ENCODE measurements around the gene H19.

Gene H19

DNA sequence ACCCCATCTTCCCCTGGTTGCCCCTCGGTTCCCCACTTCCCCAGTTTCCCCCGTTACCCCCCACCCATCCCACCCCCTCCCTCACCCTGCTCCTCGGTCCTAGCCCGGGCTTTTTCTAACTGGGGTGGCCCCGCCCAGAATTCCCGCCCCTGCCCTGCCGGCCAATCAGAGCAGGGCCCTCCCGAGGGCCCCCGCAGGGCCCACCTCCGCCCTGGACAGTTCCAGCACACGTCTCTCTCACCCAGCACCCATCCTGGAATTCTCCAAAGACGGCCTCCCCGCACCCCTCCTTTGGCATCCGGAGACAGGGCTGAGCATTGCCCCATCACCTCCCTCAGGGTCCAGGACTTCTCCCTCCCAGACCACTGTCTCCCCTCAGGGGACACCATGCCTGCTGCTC lies at the start of gene H19:
H19 (minus strand) TSS at position 88 of the 400 bp plus-strand sequence.
- DNase-seq (ENCODE audit: low read depth), result no peak

DNA sequence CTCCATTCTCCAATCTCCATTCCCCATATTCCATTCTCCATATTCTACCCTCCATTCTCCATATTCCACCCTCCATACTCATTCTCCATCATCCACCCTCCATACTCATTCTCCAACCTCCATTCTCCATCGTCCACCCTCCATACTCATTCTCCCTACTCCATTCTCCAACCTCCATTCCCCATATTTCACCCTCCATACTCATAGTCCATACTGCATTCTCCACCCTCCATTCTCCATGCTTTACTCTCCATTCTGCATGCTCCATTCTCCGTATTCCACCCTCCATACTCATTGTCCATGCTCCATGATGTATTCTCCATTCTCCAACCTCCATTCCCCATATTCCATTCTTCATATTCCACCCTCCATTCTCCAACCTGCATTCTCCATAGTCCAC lies 44.3 kb upstream of the H19 start:
- DNase-seq (ENCODE audit: low read depth), result no peak

DNA sequence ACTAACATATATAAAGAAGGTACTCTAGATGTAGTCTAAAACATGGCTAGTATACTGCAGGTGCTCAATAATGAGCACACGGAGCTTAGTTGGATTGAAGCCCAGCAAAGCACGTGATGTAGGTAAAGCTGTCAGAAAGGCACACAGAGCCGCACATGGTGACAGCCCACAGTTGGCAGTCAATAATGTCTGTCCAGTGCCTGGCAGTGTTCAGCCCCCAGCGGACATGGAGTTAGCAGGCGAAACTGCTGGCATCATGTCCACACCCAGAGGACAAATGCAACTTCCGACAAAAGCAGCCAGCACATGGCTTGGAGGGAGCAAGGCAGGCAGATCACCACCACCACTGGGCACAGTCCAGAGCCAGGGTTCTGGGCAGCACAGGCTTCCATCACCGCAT lies 43.5 kb upstream of the H19 start:
- DNase-seq (ENCODE audit: low read depth), result no peak

DNA sequence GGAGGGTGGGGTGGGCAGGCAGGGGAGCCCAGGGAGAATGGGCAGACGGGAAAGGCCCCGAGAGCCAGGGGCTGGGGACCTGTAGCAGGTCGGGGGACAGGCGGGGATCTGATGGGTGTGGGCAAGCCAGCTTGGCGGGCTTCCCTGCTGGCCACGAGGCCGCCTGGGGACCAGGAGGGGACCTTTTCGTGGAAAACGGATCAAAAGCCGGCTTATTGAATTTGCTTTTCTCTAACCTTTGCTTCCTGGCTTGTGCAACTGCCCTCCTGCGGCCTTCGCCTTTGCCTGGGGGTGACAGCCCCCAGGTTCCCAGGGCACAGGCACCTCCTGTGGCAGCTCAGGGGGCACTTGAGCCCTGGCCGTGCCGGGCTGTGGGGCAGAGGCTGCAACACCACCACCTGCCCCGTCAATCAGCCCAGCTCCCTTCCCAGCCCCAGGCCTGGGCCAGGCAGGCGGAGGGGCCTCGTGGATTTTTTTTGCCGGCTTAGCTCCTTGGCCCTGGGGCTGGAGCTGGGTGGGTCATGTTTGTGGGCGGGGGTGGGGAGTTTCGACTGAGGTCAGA lies 41.6 kb upstream of the H19 start:
- no peak for DNase-seq (ENCODE audit: low read depth)

DNA sequence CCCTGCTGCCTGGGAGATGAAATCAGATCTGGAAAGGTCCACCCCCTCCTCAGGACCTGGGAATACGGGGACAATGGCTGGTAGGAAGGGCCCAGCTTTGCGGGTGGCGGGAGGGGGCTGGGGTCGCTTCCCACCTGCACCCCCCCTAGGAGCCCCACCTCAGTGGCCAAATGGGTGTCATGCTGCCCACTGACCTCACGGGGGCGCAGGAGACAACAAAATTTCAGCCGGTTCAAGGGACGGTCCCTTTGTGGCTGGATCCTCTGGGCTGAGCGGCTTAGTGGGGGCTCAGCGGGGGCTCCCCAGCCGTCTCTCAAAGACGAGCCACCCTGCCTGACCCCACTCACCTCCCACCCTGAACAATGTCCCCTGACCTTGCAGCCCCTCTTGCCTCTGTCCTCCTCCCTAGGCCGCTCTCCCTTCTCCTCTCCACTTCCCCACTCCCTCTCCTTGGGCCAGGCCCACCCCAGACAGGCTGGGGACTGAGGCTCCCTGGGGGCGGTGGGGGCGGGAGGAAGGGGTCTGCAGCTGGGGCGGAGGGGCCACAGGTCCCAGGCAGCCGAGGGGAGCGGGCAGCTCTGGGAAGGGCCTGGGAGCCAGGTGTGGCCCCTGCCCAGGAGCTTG lies 39.3 kb upstream of the H19 start:
- DNase-seq (ENCODE audit: low read depth), result no peak

DNA sequence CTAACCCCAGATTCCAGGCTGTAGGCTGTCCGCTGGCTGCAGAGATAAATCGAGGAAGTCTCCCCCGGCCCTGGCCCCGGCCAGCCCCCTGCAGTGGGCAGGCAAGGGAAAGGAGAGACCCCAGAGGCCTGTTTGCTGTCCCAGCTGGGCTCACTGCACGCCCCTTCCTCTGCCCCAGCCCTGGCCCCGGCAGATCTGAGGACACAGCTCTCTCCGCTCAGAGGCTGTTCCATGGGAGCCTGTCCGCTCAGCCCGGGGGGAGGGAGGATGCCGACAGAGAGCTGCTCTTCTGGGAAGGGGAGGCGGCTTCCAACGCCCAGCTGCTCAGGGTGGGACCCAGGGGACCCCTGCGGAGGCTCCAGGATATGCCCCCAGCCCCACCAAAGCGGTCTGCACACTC lies 37.7 kb upstream of the H19 start:
- no peak for DNase-seq (ENCODE audit: low read depth)

DNA sequence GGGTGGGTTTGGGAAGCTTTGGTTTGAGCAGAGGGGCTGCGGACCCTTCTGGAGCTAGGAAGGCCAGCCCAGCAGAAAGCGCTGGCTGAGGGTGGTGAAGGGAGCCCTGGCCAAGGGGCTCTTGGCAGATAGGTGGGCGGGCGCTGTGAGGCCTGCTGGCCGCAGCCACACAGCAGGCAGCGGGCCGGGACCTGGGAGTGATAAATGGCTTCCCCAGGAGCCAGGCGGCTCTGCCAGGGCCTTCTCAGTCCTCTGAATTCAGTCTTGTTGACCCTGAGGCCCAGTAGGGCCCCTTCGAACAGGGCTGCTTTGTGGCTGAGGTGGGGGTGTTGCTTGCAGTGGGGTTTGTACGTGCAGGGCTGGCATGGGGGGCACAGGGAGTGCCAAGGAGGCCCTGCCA lies 33.4 kb upstream of the H19 start:
- no peak for DNase-seq (ENCODE audit: low read depth)

DNA sequence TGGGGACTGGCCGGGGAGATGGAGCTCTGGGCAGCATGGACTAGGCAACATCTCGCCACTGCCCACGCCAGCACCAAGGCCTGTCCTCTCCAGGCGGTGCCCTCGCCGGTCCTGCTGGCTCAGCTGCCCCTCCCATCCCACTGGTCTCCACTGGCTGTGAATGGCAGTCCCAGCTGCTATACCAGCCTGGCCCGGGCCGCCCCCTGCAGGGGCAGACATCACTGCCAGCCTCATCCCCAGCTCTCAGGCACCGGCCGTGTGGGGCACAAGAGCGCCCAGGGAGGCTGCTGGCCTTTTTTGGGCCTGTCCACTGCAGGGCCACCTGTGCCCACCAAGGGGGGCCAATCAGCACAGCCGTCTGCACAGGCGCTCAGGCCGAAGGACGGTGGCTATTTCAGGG lies 30.1 kb upstream of the H19 start:
- no peak for DNase-seq (ENCODE audit: low read depth)

DNA sequence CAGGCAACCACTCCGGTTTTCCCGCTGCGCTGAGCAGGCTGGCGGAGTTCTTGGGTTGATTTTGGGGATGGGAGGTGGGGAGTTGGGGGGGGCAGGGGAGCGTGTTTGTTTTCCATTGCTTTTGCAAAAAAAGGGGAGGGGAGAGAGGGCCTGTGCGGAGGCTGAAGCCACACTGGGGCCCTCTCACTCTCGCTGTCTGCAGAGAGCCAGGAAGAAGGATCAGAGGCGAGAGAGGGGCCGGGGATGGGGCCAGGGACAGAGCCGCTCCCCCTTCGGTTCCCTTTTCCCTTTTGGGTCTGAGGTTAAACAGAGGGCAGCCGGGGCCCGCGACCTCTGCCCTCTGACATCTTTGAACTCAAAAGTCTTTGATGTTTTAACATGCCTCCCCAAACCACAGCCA lies 17.4 kb upstream of the H19 start:
- no peak for DNase-seq (ENCODE audit: low read depth)

DNA sequence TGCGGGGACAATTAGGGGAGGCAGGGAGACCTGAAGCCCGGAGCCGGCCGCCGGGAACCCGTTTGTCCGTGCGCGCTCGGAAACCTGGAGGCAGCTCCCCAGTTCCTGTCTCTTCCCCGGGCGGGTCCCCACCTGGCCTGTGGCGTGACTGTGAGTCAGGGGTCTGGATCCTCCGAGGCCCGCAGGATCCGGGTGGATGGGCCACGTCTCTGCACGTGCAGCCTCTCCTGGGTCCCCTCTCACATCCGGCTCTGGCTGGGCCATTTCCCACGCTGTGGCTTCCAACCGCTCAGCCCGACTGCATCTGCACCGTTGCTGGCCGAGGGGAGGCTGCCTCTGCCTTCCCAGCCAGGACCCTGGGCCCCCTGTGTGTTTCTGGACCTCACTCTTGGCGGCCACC lies 14.8 kb upstream of the H19 start:
- DNase-seq (ENCODE audit: low read depth), result no peak

DNA sequence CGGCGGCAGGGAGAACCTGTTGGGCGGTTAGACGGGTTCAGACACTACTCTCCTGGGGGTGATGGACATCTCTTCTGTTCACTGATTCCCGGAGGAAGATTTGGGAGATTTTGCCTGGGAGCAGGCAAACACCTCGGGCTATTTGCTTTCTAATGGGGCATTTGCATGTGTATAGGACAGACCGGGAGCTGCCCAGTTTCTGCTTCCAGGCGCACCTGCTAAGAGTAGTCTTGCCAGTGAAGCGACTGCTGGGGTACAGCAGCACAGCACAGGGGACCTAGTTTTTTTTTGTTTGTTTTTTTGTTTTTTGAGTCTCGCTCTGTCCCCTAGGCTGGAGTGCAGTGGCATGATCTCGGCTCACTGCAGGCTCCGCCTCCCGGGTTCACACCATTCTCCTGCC lies 6.8 kb upstream of the H19 start:
- DNase-seq (ENCODE audit: low read depth), result no peak

DNA sequence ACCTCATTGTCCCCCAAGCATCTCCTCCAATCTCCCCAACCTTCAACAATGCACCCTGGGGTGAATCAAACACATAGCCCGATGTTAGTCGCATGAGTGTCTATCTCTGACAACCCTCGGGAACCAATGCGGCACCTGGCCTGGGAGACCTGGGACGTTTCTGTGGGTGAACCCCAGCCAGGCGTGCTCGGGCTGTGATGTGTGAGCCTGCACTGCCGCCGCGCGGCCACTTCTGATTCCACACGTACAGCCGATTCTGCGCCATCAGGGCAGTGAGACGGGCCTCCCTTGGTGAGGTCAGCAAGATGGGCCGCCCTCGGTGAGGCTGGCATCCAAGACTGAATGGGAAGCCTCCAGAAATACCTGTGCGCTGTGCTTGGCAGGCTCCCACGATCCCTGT lies 5.2 kb upstream of the H19 start:
- DNase-seq (ENCODE audit: low read depth), result no peak

DNA sequence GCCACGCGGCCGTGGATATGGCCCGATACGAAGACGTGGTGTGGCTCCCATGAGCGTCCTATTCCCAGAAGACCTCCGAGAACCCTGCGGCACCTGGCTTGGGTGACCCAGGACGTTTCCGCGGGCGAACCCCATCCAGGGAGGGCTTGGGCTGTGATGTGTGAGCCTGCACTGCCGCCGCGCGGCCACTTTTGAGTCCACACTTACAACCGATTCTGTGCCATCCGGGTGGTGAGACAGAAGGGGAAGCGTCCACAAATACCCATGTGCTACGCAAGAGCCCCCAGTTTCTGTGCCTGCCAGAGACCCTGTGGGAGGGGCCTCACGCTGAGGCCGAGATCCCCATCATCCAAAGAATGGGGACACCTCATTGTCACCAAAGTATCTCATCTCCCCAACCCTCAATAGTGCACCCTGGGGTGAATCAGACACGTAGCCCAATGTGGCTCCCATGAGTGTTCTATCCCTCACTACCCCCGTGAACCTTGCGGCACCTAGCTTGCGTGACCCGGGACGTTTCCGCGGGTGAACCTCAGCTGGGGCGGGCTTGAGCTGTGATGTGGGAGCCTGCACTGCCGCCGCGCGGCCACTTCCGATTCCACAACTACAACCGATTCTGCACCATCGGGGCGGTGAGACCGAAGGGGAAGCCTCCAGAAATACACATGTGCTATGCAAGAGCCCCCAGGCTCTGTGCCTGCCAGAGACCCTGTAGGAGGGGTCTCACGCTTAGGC lies 4.6 kb upstream of the H19 start:
- DNase-seq (ENCODE audit: low read depth), result no peak

DNA sequence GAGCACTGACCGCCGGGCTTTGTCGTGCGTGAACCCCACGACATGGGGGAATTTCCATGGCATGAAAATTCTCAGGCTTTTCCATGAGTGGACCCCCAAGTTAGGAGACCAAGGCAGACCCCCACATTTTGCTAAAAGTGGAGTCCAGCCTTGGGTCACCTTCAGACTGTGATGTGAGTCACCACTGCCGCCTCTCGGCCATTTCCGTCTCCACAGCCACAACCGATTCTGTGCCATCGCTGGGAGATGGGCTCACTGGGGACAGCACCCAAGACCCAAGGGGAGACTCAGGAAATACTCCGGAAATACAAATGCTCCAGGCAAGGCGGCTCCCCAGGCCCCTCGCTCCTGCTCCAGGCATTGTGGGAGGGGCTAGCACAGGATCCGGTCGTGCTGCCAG lies 1.2 kb upstream of the H19 start:
- DNase-seq (ENCODE audit: low read depth), result no peak

DNA sequence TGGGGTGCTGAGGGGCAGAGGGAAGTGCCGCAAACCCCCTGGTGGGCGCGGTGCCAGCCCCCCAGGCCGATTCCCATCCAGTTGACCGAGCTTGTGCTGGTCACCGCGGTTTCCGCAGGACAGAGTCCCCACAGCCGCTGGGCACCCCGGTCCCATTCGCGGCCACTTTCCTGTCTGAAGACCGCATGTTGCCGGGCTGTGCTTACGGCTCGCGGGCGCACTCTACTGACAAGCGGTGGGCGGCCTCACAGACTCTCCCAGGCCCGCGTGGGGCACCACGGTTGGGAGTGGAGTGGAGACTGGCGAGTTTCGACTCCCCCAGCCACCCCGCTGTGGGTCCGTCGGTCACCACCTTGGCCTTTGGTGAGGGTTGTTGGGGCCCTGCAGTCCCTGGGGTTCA lies 648 bp upstream of the H19 start:
- no peak for DNase-seq (ENCODE audit: low read depth)

DNA sequence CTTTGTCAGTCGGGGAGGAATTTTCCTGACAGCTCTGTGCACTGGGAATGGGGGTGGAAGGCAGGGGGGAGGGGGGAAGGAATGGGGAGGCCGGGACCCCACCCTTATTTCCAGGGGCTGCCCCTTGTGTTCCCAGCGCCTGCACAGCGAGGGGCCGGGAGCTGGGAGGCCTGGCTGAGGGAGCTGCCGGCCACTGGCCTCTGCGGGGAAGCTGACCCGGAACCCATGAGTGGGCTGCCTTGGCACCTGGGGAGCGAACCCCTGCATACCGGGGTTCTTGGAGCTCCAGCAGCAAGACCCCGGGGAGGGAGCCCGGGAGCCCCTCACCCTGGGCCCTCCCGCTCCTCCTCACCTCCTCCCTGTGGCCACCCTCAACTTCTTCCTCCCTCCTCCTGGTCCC lies 3.5 kb downstream of the H19 start:
- peak; percentile 3 for DNase-seq (ENCODE audit: low read depth)

DNA sequence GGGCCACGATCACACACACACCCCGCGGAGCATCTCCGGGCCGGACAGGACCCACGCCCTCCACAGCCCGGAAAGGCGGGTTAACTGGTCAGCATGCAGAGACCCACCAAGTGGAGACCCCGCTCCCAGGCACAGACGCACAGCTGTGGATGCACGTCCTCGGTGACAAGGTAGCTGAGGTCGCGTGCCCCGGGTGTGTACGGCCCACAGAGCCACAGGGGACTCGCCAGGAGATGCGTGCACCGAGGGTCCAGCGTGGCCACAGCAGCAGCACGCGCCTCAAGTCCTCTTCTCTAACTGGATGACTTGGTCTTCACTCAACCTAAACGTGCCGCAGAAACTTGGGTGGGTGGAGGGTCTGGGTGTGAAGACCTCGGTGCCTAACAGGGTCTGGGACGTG lies 5.5 kb downstream of the H19 start:
- DNase-seq (ENCODE audit: low read depth), result no peak

DNA sequence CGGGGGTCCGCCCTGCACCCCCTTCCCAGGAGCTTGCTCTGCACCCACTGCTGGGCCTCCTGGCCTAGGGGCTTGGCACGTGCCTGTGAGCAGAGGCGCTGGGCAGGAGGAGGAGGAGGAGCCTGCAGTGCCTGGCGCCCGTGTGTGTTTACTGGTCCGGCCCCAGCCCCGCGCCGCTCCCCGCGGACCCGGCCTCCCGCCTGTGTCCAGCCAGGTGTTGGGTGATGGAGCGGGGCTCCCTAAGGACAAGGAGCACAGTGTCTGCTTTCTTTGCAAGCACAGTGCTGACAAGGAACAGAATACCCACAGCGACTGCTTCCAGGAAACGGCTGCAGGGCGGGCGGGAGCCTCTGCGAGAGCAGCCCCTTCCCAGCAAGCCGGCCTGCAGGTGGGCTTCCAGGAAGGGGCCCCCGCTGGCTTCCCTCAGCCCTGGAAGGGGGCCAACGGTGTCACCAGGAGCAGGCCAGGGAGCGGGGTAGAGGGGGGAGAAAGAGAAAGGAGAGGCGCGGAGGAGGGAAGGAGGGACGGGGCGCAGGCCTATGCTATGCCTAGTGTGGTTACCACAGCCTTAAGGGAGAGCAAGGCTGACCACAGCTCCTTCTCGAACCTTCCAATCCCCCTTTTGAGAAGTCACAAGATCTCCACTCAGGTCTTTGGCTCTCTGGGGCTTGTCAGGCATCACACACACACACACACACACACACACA lies 6.6 kb downstream of the H19 start:
- no peak for DNase-seq (ENCODE audit: low read depth)

DNA sequence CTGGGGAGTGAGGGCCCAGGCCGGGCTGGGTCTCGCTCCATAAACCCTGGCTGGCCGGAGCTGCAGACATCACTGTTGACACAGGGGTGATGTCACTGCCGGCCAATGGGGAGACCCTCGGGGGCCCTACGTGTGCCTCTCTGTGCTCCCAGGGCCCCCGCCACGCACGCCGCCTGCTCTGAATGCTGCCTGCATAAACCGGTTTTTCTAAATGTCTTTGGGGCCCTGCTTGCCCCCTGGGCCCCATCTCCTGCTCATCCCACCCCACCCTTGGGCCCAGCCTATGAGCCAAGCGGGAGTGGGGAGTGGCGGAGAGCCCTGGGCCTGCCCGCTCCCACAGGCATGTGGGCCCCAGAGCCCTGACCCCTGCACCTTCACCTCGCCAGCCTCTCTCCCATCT lies 7.7 kb downstream of the H19 start:
- DNase-seq (ENCODE audit: low read depth), result no peak

DNA sequence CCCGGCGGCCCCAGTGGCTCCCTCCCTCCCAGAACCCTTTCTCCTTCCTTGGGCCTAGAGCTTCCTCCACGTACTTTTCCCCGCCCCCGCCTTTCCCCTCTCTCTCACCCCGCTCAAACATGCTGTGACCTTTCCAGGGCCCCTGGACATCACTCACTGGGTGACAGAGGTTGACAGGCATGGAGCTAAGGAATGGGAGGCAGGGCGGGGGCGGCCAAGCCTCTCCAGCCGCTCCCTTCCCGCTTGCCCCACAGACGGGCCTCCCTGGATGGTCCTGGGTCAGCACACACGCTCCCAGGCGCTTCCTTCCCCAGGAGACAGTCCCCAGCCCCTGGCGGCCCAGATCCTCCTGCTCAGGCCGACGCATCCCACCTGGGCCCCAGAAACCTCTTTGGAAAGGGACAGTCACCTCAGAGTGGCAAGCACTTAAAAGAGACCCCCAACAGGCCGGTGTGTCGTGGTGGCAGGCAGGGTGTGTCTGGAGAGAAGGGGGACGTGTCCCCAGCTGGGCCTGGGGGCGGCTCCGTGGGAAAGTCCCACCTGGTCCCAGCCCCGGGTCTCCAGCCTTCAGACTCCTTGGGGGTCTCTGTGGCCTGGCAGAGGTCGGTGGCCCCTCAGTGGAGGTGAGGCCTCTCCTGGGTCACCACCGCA lies 8.8 kb downstream of the H19 start:
- DNase-seq (ENCODE audit: low read depth), result no peak

DNA sequence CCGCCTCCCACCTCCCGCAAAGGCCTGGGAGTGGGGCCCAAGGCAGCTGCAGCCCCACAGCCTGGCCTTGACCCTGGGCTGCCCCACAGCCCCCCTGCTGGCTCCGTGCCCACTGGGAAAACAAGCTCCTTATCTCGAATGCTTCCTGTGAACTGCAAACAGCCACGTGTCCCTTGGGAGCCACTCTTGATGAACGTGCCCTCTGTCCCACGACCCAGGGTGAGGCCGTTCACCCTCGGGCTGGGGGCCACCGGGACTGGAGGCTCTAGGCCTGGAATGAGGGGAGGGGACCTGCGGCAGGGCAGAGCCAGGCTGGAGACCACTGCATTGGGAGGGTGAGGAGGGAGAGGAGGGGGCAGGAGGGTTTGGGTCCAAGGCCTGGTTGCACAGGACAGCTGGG lies 9.5 kb downstream of the H19 start:
- no peak for DNase-seq (ENCODE audit: low read depth)

DNA sequence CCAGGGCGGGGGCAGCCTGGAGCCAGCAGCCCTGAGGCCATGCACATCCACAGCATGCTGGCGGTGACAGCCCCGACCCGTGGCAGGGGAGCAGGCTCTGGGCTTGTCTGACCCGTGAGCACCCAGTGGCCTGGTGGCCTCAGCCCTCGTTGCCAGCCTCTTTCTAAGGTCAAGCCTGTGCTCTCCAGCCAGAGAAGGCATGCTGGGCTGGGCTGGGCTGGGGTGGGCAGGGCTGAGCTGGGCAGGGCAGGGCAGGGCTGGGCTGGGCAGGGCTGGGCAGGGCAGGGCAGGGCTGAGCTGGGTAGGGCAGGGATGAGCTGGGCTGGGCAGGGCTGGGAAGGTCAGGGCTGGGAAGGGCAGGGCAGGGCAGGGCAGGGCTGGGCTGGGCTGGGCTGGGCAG lies 10.6 kb downstream of the H19 start:
- no peak for DNase-seq (ENCODE audit: low read depth)

DNA sequence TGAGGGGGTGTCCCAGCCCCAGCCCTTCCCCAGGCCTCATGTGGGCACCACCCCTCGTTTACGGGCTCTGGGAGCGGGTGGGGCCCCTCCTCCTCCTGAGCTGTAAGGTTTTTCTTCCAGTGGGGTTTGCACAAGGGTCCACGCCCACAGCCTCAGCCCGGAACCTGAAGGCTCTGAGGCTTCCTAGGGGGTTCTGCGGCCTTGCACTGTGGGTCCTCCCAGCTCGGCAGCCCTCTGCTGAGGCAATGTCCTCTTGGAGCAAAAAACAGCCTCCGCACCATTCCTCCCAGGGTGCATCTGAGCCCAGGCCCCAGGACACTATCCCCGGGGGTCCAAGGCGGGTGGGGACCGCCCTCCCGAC lies 14.1 kb downstream of the H19 start:
- DNase-seq (ENCODE audit: low read depth), result no peak
